Esophagus squamous epithelium (tissue), 5 donors: Measurements from ENCODE around the gene RAB37. TPM values are rescaled to one million over a fixed set of nuclear protein-coding genes. Genes with fewer than 3 reads are reported as not detected.

Experiments used
- DNase-seq: peaks from one replicate; lab custom pipeline; 2025; lab: John Stamatoyannopoulos, UW
- H3K27ac ChIP-seq, 4 donors: fragments of 200-600 bp; sonication (generic); one replicate each; pipeline ENCODE4 v1.5.1; 2016 to 2019; ENCODE audit warnings: mild to moderate bottlenecking in 1 of 4
- H3K27me3 ChIP-seq, 4 donors: fragments of 200-600 bp; sonication (generic); 1 replicate in 3 of 4; 2 replicates in 1 of 4; pipeline versions ENCODE4 v1.5.1 to v1.6.0; 2017 to 2021; ENCODE audit warnings: antibody characterized with exemption in 1 of 4
- H3K36me3 ChIP-seq, 3 donors: fragments of 200-600 bp; sonication (generic); one replicate each; pipeline ENCODE4 v1.5.1; 2016 to 2019
- H3K4me1 ChIP-seq, 3 donors: fragments of 200-600 bp; sonication (generic); one replicate each; pipeline ENCODE4 v1.5.1; 2017 to 2019
- H3K4me3 ChIP-seq, 4 donors: fragments of 200-600 bp; sonication (generic); 1 replicate in 3 of 4; 2 replicates in 1 of 4; pipeline ENCODE4 v1.5.1; 2016 to 2019; ENCODE audit warnings: mild to moderate bottlenecking in 2 of 4, moderate library complexity in 1 of 4
- H3K9me3 ChIP-seq, 3 donors: fragments of 200-600 bp; sonication (generic); one replicate each; pipeline ENCODE4 v1.5.1; 2016 to 2019
- POLR2A ChIP-seq, 4 donors: fragments of 450-650 bp; IDR thresholded peaks; one replicate each; pipeline ENCODE4 v1.6.1; 2017; ENCODE audit warnings: antibody characterized with exemption in 4 of 4, mild to moderate bottlenecking in 4 of 4, moderate library complexity in 3 of 4
- WGBS, 2 donors: methylation state at CpG; one replicate each; pipeline ENCODE4 v1.1.5; 2018; 5-methylcytosine and 5-hydroxymethylcytosine counted together
- intact Hi-C: fragments of 100-400 bp; cut with DNase I; formaldehyde crosslinking; loops from one replicate; pipeline ENCODE4 v1.15.0; 2022
- total RNA-seq, 4 donors: library from RNA; depleted of rRNA; stranded (reverse); fragments of >200 nt; gene quantifications; one replicate each; pipeline ENCODE4 v1.1.0, GENCODE V29; 2016
- TF ChIP-seq, protein P1 (sequence below), 6 experiments: fragments of 450-650 bp in 4 of 6; fragments of 200-600 bp in 2 of 6; sonication (generic) in 2 of 6; IDR thresholded peaks; one replicate each; pipeline ENCODE4 v1.5.1; 2016 to 2019; ENCODE audit warnings: antibody characterized with exemption in 6 of 6, mild to moderate bottlenecking in 4 of 6, moderate library complexity in 4 of 6
- donor health status: DM: yes; HTN: yes; CAD: no.

Gene RAB37
- total RNA-seq, 4 donors from 2014 or later, result 0.44 to 3.2 (median 1.6) TPM; not detected in 1

DNA sequence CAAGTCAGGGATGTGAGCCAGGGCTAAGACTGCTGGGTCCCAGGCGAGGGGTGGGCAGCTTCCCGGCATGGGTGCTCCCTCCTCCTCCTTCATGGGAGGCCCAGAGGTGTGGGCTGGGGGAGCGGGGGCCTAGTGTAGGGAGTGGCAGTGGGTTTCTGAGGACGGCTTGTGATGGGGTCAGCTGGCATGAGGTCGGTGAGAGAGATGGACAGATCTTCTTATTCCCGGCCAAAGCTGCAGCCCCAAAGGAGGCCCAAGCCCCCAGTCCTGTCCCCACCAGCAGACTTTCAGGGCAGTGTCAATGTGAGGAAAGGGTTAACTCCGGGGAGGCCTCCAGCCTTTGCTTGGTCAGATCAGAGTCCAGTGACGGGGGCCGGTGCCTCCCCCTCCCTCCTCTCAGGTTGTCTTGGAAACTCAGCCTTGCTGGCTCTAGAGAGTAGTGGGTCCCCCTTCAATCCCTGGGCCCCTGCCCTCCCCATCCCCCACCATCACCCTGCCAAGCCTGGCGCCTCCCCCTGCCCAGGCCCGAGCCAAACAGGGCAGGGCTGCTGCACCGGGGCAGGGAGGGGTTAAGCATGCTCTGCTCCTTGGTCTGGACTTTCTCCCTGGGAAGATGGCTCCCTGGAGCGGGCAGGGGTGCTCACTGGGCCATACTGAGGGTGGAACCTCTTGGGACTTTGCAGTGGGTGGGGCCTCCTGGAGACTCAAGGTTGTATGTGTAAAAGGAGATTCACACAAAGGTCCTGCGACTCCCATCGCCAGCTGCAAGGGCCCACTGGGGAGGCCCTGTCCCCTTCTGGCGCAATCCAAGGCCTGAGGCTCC lies 26.7 kb downstream of the RAB37 start:
- Histone ChIP-seq H3K27ac (peak overlapping the region in 2 of 4 donors; percentile 91 to 96), H3K4me1 (peaks cover 43 to 96% (median 51%) of the 10 kb centered on the region in 3 donors), H3K27me3 (no peaks in the 10 kb centered on the region), H3K9me3 (no peaks in the 10 kb centered on the region), H3K4me3 (no peak overlapping the region), H3K36me3 (peaks cover 0 to 72% (median 7%) of the 10 kb centered on the region in 3 donors)
- no peak for DNase-seq
- intact Hi-C loops, result no loop called here
- no peak for TF ChIP-seq POLR2A (IDR thresholded peaks at IDR 0.05)
- TF ChIP-seq, protein P1, sequence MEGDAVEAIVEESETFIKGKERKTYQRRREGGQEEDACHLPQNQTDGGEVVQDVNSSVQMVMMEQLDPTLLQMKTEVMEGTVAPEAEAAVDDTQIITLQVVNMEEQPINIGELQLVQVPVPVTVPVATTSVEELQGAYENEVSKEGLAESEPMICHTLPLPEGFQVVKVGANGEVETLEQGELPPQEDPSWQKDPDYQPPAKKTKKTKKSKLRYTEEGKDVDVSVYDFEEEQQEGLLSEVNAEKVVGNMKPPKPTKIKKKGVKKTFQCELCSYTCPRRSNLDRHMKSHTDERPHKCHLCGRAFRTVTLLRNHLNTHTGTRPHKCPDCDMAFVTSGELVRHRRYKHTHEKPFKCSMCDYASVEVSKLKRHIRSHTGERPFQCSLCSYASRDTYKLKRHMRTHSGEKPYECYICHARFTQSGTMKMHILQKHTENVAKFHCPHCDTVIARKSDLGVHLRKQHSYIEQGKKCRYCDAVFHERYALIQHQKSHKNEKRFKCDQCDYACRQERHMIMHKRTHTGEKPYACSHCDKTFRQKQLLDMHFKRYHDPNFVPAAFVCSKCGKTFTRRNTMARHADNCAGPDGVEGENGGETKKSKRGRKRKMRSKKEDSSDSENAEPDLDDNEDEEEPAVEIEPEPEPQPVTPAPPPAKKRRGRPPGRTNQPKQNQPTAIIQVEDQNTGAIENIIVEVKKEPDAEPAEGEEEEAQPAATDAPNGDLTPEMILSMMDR (IDR thresholded peaks at IDR 0.05), result no peak
- WGBS, 2 donors, result 76 to 88% methylated on average over 4 to 7 of the region's 16 CpGs

GRCh38 chr17:74764751-74765286 lies 27.8 kb downstream of the RAB37 start:
- TF ChIP-seq POLR2A (IDR thresholded peaks at IDR 0.05), result no peak
- TF ChIP-seq, protein P1 (IDR thresholded peaks at IDR 0.05), result no peak
- H3K4me1 ChIP-seq, result peaks cover 32 to 96% (median 51%) of the 10 kb centered on the region in 3 donors
- WGBS, 2 donors, result 75 to 76% methylated on average over 1 to 2 of the region's 4 CpGs
- intact Hi-C loops, result no loop called here
- no peak overlapping the region for H3K4me3 ChIP-seq
- peaks cover 5 to 83% (median 16%) of the 10 kb centered on the region in 3 donors for H3K36me3 ChIP-seq
- no peaks in the 10 kb centered on the region for H3K9me3 ChIP-seq
- DNase-seq, result no peak
- H3K27me3 ChIP-seq, result no peaks in the 10 kb centered on the region
- H3K27ac ChIP-seq, result peak overlapping the region in 2 of 4 donors; percentile 91 to 96

- peaks cover 17 to 93% (median 38%) of the 10 kb centered on the region in 3 donors for H3K4me1 ChIP-seq
- intact Hi-C loops, result no loop called here
- 52 to 53% methylated on average over 2 of the region's 2 CpGs for WGBS, 2 donors
- TF ChIP-seq, protein P1 (IDR thresholded peaks at IDR 0.05), result no peak
- TF ChIP-seq POLR2A (IDR thresholded peaks at IDR 0.05), result no peak
- H3K36me3 ChIP-seq, result peaks cover 11 to 98% (median 23%) of the 10 kb centered on the region in 3 donors
- DNase-seq, result no peak
- no peaks in the 10 kb centered on the region for H3K9me3 ChIP-seq
- no peak overlapping the region for H3K4me3 ChIP-seq
- H3K27me3 ChIP-seq, result no peaks in the 10 kb centered on the region
- peak overlapping the region in 3 of 4 donors; percentile 67 to 81 (median 68) for H3K27ac ChIP-seq
Measured at GRCh38 chr17:74766413-74766812, 29.4 kb downstream of the RAB37 start.

DNA sequence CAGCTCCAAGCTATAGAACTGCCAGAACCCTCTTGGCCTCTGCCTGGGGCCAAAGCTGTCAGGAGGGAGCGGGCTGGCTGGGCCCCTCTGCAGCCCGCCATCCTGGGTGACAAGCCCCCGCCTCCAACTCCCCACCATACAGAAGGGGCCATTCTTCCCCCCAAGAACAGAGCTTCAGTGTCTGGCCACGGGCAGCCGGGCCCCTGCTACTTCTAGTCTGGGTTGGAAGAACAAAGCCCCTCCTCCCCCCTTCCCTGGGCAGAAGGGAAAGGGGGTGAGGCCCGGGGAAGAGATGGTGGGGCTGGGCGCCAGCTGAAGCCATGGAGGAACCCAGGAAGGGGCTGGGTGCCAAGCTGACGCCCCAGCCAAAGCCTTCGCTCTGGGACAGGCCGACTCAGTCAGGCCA lies 30.1 kb downstream of the RAB37 start:
- Histone ChIP-seq H3K27ac (peak overlapping the region; percentile 67 to 81 (median 68)), H3K36me3 (peaks cover 18 to 100% (median 29%) of the 10 kb centered on the region in 3 donors), H3K9me3 (no peaks in the 10 kb centered on the region), H3K27me3 (no peaks in the 10 kb centered on the region), H3K4me1 (peaks cover 14 to 86% (median 31%) of the 10 kb centered on the region in 3 donors), H3K4me3 (no peak overlapping the region)
- intact Hi-C loops, result no loop called here
- 54% methylated on average over 3 of the region's 10 CpGs; no CpG with 5 or more reads in 1 of the 2 donors for WGBS, 2 donors
- no peak for DNase-seq
- TF ChIP-seq POLR2A (IDR thresholded peaks at IDR 0.05), result no peak
- TF ChIP-seq, protein P1 (IDR thresholded peaks at IDR 0.05), result no peak
